Activated CD8-positive, alpha-beta memory T cell treated with anti-CD3 and anti-CD28 coated beads, Interleukin-2, amount 10 ng/mL, durations not matched to agents 7 days and 5 days (primary cell): ENCODE results near the gene KIF19. TPM values are rescaled to one million over a fixed set of nuclear protein-coding genes. Genes with fewer than 3 reads are reported as not detected.
"Not testable (repeated sequence)": the region's sequence is repeated elsewhere in the genome, so short reads cannot be mapped to it uniquely, and the experiment has no call there.

Experiments
- ATAC-seq: fragments of 150-1000 bp; cut with Tn5 transposase; one replicate; pipeline ENCODE4 v1.10.0; 2021; ENCODE audit warnings: moderate library complexity
- CTCF ChIA-PET: fragments of 350-600 bp; sonication (Branson Sonifier 250); formaldehyde crosslinking; loops from one replicate; lab custom pipeline; 2021; ENCODE audit warnings: antibody characterized with exemption; lab: Charles Lee
- DNase-seq: peaks from one replicate; pipeline ENCODE4 v3.0.0-alpha.2; 2020
- H3K27ac Mint-ChIP-seq: one replicate; pipeline ENCODE4 v1.8.0; 2021; ENCODE audit warnings: mild to moderate bottlenecking, mixed read lengths
- H3K27me3 Mint-ChIP-seq: one replicate; pipeline ENCODE4 v1.8.0; 2021; ENCODE audit warnings: mixed read lengths
- H3K36me3 Mint-ChIP-seq: one replicate; pipeline ENCODE4 v1.8.0; 2021; ENCODE audit warnings: mild to moderate bottlenecking, mixed read lengths
- H3K4me1 Mint-ChIP-seq: one replicate; pipeline ENCODE4 v1.8.0; 2021; ENCODE audit warnings: mixed read lengths
- H3K4me3 Mint-ChIP-seq: one replicate; pipeline ENCODE4 v1.8.0; 2021; ENCODE audit warnings: mild to moderate bottlenecking, moderate library complexity, mixed read lengths
- H3K9me3 Mint-ChIP-seq: one replicate; pipeline ENCODE4 v1.8.0; 2022; ENCODE audit warnings: low read depth, mixed read lengths
- total RNA-seq, 2 experiments: library from RNA; stranded (reverse); gene quantifications; one replicate each; pipeline ENCODE4 v1.2.3, GENCODE V29; 2021

The KIF19 gene
- 1 to 10 TPM in 1 of 2 experiments, under 1 TPM in 1; 0.42 to 1.6 TPM for total RNA-seq

GRCh38 chr17:74325743-74326379 is at the start of gene KIF19:
Gene KIF19 (plus strand): TSS chr17:74326226. CDS start chr17:74326350, 124 bp downstream.
- peaks cover 34% of the 10 kb centered on the region for H3K27me3 Mint-ChIP-seq
- H3K36me3 Mint-ChIP-seq, result no peaks in the 10 kb centered on the region
- no peaks in the 10 kb centered on the region for H3K9me3 Mint-ChIP-seq
- H3K4me3 Mint-ChIP-seq, result peak within 1 kb of the TSS; percentile 36
- no peak within 1 kb of the TSS for H3K27ac Mint-ChIP-seq
- DNase-seq (peak; percentile 79), ATAC-seq (peak; percentile 96)
- peaks cover 33% of the 10 kb centered on the region for H3K4me1 Mint-ChIP-seq
- CTCF ChIA-PET, result interaction anchor here (0.6 to 1.5 kb wide), 3 partner anchors 26 to 36 kb away, joined by 3 to 4 read pairs (median 4); partner anchors contain the start of gene BTBD17

GRCh38 chr17:74276541-74277009 is 49.5 kb upstream of the KIF19 start:
- H3K27me3 Mint-ChIP-seq, result no peaks in the 10 kb centered on the region
- CTCF ChIA-PET, result no interaction called here
- H3K27ac Mint-ChIP-seq, result no peak overlapping the region
- no peaks in the 10 kb centered on the region for H3K36me3 Mint-ChIP-seq
- no peak overlapping the region for H3K4me3 Mint-ChIP-seq
- peaks cover 37% of the 10 kb centered on the region for H3K4me1 Mint-ChIP-seq
- DNase-seq (no peak), ATAC-seq (no peak)
- H3K9me3 Mint-ChIP-seq, result no peaks in the 10 kb centered on the region

DNA sequence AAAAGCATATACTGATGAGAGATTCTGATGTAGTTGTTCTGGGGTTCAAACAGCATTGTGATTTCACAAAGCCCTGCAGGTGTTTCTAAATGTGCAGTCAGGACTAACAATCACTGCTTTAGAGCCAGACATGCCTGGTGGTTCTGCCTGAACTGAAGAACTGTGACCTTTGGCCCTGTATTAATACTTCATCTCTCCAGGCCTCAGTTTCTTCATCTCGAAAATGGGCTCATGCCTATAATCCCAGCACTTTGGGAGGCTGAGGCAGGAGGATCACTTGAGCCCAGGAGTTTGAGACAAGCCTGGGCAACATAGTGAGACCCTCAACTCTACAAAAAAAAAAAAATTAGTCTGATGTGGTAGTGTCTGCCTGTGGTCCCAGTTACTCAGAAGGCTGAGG is 48.1 kb upstream of the KIF19 start:
- CTCF ChIA-PET, result no interaction called here
- Mint-ChIP-seq H3K36me3 (no peaks in the 10 kb centered on the region), H3K4me3 (no peak overlapping the region), H3K27me3 (no peaks in the 10 kb centered on the region), H3K4me1 (peaks cover 50% of the 10 kb centered on the region), H3K27ac (no peak overlapping the region), H3K9me3 (no peaks in the 10 kb centered on the region)
- DNase-seq (no peak), ATAC-seq (no peak)

GRCh38 chr17:74279617-74280016 is 46.4 kb upstream of the KIF19 start:
- Mint-ChIP-seq H3K4me1 (peaks cover 50% of the 10 kb centered on the region), H3K27ac (peak overlapping the region; percentile 90)
- H3K9me3 Mint-ChIP-seq, H3K4me3 Mint-ChIP-seq, H3K27me3 Mint-ChIP-seq, H3K36me3 Mint-ChIP-seq, ATAC-seq, DNase-seq: not testable (repeated sequence)
- CTCF ChIA-PET, result interaction anchor here (1.7 to 1.8 kb wide), 2 partner anchors 15 to 67 kb away, joined by 4 read pairs; partner anchors contain the start of gene TTYH2

DNA sequence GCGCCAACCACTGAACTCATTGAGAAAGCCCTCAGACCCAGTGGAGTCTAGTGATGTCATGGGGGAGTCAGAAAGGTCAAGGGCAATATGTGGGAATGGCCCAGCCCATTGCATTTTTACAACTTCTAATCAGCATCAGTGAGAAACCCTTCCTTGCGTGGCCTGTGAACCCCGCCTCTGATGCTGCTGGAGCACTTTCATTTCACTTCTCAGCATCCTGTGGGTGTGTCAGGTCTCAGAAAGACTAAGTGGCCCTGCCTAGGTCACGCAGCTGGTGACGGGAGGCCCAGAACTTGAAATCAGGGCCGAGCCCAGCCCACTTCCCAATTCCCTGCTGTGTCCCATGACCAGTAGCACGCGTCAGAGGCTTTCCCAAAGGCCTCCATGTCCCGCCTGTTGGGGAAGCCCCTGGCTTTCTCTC is 45.9 kb upstream of the KIF19 start:
- H3K4me1 Mint-ChIP-seq, result peaks cover 50% of the 10 kb centered on the region
- H3K27me3 Mint-ChIP-seq, result no peaks in the 10 kb centered on the region
- H3K9me3 Mint-ChIP-seq, result no peaks in the 10 kb centered on the region
- H3K27ac Mint-ChIP-seq, result peak overlapping the region; percentile 90
- DNase-seq (peak; percentile 88), ATAC-seq (peak; percentile 86)
- no peaks in the 10 kb centered on the region for H3K36me3 Mint-ChIP-seq
- CTCF ChIA-PET, result interaction anchor here (0.8 to 2.7 kb wide), 6 partner anchors 15 to 89 kb away, joined by 3 to 10 read pairs (median 4); partner anchors contain the start of gene TTYH2
- no peak overlapping the region for H3K4me3 Mint-ChIP-seq

DNA sequence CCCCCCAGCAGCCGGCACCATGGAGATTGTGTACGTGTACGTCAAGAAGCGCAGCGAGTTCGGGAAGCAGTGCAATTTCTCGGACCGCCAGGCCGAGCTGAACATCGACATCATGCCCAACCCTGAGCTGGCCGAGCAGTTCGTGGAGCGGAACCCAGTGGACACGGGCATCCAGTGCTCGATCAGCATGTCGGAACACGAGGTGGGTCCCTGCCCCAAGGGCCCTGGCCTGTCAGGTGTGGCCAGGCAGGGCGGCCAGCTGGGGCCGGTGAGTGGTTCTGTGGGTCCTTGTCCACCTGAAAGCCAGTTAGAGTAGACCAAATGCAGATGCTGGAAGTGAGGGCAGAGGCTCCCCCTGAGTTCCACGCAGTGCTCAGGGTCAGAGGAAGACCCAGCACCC is 44.2 kb upstream of the KIF19 start:
- H3K36me3 Mint-ChIP-seq, result no peaks in the 10 kb centered on the region
- peak overlapping the region; percentile 98 for H3K27ac Mint-ChIP-seq
- DNase-seq, result no peak
- H3K27me3 Mint-ChIP-seq, result no peaks in the 10 kb centered on the region
- H3K9me3 Mint-ChIP-seq, result no peaks in the 10 kb centered on the region
- peaks cover 52% of the 10 kb centered on the region for H3K4me1 Mint-ChIP-seq
- CTCF ChIA-PET, result interaction anchor here (1.1 to 3.8 kb wide), 4 partner anchors 15 to 175 kb away, joined by 3 to 45 read pairs (median 7); partner anchors contain the start of gene TTYH2
- no peak overlapping the region for H3K4me3 Mint-ChIP-seq
- ATAC-seq, result no peak

DNA sequence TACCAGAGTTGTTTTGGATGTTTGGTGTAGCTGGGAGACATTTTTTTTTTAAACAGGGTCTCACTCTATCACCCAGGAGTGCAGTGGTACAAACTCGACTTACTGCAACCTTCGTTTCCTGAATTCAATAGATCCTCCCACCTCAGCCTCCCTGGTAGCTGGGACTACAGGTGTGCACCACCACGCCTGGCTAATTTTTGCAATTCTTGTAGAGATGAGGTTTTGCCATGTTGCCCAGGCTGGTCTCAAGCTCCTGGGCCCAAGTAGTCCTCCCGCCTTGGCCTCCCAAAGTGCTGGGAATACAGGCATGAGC is 43.8 kb upstream of the KIF19 start:
- H3K27ac Mint-ChIP-seq, result peak overlapping the region; percentile 98
- H3K4me1 Mint-ChIP-seq, result peaks cover 56% of the 10 kb centered on the region
- not testable (repeated sequence) for H3K9me3 Mint-ChIP-seq, H3K4me3 Mint-ChIP-seq, H3K27me3 Mint-ChIP-seq, DNase-seq, H3K36me3 Mint-ChIP-seq, ATAC-seq
- CTCF ChIA-PET, result interaction anchor here (1.1 to 3.8 kb wide), 4 partner anchors 15 to 175 kb away, joined by 3 to 45 read pairs (median 7); partner anchors contain the start of gene TTYH2

GRCh38 chr17:74282587-74283370 is 43.2 kb upstream of the KIF19 start:
- H3K27me3 Mint-ChIP-seq, result no peaks in the 10 kb centered on the region
- peak overlapping the region; percentile 35 for H3K4me3 Mint-ChIP-seq
- H3K4me1 Mint-ChIP-seq, result peaks cover 58% of the 10 kb centered on the region
- CTCF ChIA-PET, result interaction anchor here (1.4 to 3.8 kb wide), 3 partner anchors 14 to 174 kb away, joined by 3 to 45 read pairs (median 10); no protein-coding TSS in a partner anchor
- peak overlapping the region; percentile 98 for H3K27ac Mint-ChIP-seq
- H3K36me3 Mint-ChIP-seq, result no peaks in the 10 kb centered on the region
- DNase-seq, result peak; percentile 82
- no peaks in the 10 kb centered on the region for H3K9me3 Mint-ChIP-seq
- peak; percentile 63 for ATAC-seq

GRCh38 chr17:74283371-74283673 is 42.7 kb upstream of the KIF19 start:
- Mint-ChIP-seq H3K27me3 (no peaks in the 10 kb centered on the region), H3K36me3 (no peaks in the 10 kb centered on the region), H3K4me3 (no peak overlapping the region), H3K4me1 (peaks cover 63% of the 10 kb centered on the region), H3K9me3 (no peaks in the 10 kb centered on the region), H3K27ac (peak overlapping the region; percentile 98)
- no peak for ATAC-seq
- no peak for DNase-seq
- CTCF ChIA-PET, result interaction anchor here (2.0 to 3.8 kb wide), 2 partner anchors 13 to 17 kb away, joined by 9 to 45 read pairs; no protein-coding TSS in a partner anchor

DNA sequence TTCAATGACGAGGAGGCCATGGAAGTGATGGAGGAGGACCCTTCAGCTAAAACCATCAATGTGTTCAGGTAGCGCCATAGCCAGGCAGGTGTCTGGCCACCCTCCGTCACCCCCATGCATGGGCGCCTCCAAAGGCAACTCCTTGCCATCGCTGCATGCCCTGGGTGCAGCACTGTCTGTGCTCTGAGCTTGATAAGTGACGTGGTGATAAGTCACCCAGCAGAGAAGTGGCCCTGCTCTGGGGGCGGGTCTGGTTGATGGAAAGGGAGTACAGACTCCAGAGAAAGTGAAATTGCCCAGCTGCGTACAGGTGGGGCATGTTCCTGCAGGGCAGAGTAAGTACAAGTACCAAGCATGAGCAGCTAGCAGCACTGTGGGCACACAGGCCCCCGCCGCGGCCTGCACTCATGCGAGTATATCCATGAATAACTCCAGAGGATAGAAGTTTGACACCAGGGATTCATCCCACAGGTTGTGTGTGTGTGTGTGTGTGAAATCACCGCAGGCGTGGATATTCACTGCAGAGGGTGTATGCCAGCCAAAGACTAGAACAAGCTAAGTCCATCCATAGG is 38.9 kb upstream of the KIF19 start:
- ATAC-seq, result no peak
- CTCF ChIA-PET, result interaction anchor here (0.9 to 1.5 kb wide), 4 partner anchors 11 to 170 kb away, joined by 3 to 4 read pairs (median 3); no protein-coding TSS in a partner anchor
- H3K4me3 Mint-ChIP-seq, result no peak overlapping the region
- H3K27me3 Mint-ChIP-seq, result no peaks in the 10 kb centered on the region
- H3K27ac Mint-ChIP-seq, result no peak overlapping the region
- H3K9me3 Mint-ChIP-seq, result no peaks in the 10 kb centered on the region
- peaks cover 62% of the 10 kb centered on the region for H3K4me1 Mint-ChIP-seq
- H3K36me3 Mint-ChIP-seq, result no peaks in the 10 kb centered on the region
- no peak for DNase-seq

GRCh38 chr17:74288785-74289184 is 37.2 kb upstream of the KIF19 start:
- Mint-ChIP-seq H3K4me3 (no peak overlapping the region), H3K27me3 (no peaks in the 10 kb centered on the region), H3K27ac (peak overlapping the region; percentile 56), H3K9me3 (no peaks in the 10 kb centered on the region), H3K36me3 (no peaks in the 10 kb centered on the region), H3K4me1 (peaks cover 47% of the 10 kb centered on the region)
- ATAC-seq (peak; percentile 70), DNase-seq (no peak)
- CTCF ChIA-PET, result interaction anchor here (1.3 to 1.5 kb wide), 2 partner anchors 67 to 169 kb away, joined by 3 to 4 read pairs; no protein-coding TSS in a partner anchor

DNA sequence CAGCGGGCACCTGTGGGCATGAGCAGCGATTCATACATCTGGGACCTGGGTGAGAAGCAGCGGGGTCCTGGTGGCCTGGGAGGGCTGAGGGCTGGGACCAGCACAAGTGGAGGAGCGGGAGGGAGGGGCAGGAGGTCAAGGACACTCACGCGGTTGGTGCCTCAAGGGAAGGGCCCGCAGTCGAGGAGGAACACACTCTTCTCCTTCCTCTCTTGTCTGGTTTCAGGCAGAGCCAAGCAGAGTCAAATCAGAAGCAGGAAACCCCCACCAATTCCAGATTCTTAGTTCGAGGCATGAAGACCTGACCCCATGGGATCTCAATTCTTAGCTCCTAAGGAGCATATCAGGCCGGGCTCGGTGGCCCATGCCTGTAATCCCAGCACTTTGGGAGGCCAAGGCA is 36.3 kb upstream of the KIF19 start:
- no peak for ATAC-seq
- H3K27ac Mint-ChIP-seq, result peak overlapping the region; percentile 32
- peaks cover 42% of the 10 kb centered on the region for H3K4me1 Mint-ChIP-seq
- no peaks in the 10 kb centered on the region for H3K27me3 Mint-ChIP-seq
- CTCF ChIA-PET, result interaction anchor here (0.6 to 1.1 kb wide), 2 partner anchors 77 to 89 kb away, joined by 3 read pairs; no protein-coding TSS in a partner anchor
- DNase-seq, result no peak
- no peaks in the 10 kb centered on the region for H3K36me3 Mint-ChIP-seq
- H3K4me3 Mint-ChIP-seq, result no peak overlapping the region
- no peaks in the 10 kb centered on the region for H3K9me3 Mint-ChIP-seq

DNA sequence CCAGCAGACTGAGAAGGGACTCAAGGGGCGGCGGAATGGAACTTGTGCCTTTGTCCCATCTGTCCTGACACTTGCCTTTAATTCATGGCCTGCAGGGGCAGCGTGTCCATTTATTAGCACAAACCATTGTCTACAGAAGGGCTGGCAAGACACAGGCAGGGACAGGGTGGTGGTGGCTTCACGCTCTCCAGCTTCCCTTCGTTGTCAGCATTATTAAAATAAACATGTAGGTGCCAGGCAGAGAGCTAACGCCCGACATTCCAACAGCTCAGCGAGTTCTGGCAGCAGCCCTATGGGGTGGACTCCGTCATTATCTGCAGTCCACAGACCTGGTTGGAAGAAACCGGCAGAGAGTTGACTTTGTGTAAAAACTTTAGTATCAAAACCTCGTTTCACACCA is 35.7 kb upstream of the KIF19 start:
- Mint-ChIP-seq H3K36me3 (no peaks in the 10 kb centered on the region), H3K27ac (no peak overlapping the region), H3K27me3 (no peaks in the 10 kb centered on the region), H3K4me3 (no peak overlapping the region), H3K9me3 (no peaks in the 10 kb centered on the region), H3K4me1 (peaks cover 35% of the 10 kb centered on the region)
- CTCF ChIA-PET, result interaction anchor here (1.1 kb wide), 1 partner anchor 77 kb away, joined by 3 read pairs; no protein-coding TSS in a partner anchor
- DNase-seq (no peak), ATAC-seq (no peak)
